Mononuclear cell (primary cell): Measurements from ENCODE around the gene OTULIN. TPM values are rescaled to one million over a fixed set of nuclear protein-coding genes. Genes with fewer than 3 reads are reported as not detected.

Experiments used
- H3K27me3 ChIP-seq: 2 replicates; pipeline ENCODE4 v1.6.0; 2011; ENCODE audit warnings: low read length, control low read depth; ENCODE audit not compliant: insufficient read depth
- H3K4me1 ChIP-seq: 2 replicates; pipeline ENCODE4 v1.5.1; 2011; ENCODE audit warnings: mild to moderate bottlenecking, low read length, control low read depth; ENCODE audit not compliant: insufficient read depth
- H3K4me3 ChIP-seq: 2 replicates; pipeline ENCODE4 v1.5.1; 2011; ENCODE audit warnings: mild to moderate bottlenecking, low read length, moderate library complexity
- H3K9me3 ChIP-seq: 2 replicates; pipeline ENCODE4 v1.5.1; 2011; ENCODE audit warnings: low read depth, mild to moderate bottlenecking, control low read depth, low read length
- total RNA-seq: library from RNA; depleted of rRNA; stranded (reverse); fragments of >200 nt; gene quantifications from one replicate; pipeline ENCODE4 v1.2.3, GENCODE V29; 2012

OTULIN gene
- total RNA-seq, 1 donor = 88.1 TPM

DNA sequence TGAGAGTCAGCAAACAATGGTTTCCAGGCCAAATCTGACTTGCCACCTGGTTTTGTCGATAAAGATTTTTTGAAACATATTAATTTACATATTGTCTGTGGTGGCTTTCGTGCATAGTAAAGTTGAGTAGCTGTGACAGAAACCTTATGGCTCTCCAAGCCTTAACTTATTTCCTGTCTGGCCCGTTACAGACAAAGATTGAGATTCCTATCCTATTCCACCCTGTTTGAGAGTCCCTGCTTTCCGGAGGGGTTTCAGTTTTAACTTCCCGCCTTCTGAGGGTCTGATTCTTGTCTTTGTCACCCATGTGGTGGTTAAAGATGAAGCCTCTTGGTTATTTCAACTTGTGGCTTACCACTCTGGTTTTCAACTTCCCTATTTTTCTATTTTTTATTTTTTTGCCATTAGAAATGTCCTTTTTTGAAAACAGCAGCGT is 11.4 kb downstream of the OTULIN start:
- H3K9me3 ChIP-seq = no peaks in the 10 kb centered on the region
- peaks cover 51% of the 10 kb centered on the region for H3K4me1 ChIP-seq
- no peak overlapping the region for H3K4me3 ChIP-seq
- no peaks in the 10 kb centered on the region for H3K27me3 ChIP-seq

DNA sequence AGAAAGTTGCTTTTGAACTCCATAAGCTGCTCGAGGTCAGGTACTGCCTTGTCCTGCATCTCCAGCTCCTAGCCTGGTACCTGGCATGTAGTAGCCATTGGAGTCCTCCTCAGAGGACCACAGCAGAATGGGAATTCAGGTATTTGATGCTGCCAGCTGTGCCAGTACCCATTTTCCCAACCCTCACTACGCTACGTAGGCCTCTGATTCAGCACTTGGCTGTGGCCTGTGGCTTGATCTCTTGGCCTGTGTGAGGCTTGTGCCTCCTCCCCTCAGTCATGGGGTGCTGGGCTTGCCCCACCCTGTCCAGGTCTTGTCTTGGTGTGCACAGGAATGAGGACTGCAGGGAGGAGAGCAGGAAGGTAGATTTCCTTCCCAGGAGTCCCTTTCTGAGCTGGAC is 11.8 kb downstream of the OTULIN start:
- Histone ChIP-seq H3K4me1 (peaks cover 46% of the 10 kb centered on the region), H3K4me3 (no peak overlapping the region), H3K27me3 (no peaks in the 10 kb centered on the region), H3K9me3 (no peaks in the 10 kb centered on the region)

DNA sequence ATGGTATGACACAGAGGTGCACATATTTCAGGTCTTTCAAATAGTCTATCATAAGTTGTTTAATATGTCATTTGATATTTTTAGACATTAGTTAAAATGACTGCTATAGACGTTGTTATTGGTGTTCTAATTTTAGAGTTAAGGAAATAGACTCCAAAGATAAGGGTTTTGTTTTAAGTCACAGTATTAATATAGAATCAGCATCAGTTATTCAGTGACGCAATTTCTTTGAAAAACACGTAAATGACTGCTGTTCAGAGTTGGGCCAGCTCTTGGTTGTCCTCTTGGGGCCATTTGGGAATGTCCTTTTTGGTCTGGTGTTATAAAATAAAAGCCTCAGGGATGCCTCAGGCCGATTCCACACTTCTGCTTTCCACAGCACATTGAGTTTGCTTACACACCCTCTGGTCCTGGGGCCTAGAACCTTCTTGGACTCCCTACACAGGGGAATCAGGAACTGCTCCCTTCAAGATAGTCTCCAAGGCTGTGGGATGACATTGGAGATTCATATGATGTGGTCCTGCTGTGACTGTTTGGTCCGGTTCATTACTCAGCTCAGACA is 14.3 kb downstream of the OTULIN start:
- H3K4me1 ChIP-seq = peaks cover 32% of the 10 kb centered on the region
- no peak overlapping the region for H3K4me3 ChIP-seq
- H3K27me3 ChIP-seq = no peaks in the 10 kb centered on the region
- no peaks in the 10 kb centered on the region for H3K9me3 ChIP-seq

DNA sequence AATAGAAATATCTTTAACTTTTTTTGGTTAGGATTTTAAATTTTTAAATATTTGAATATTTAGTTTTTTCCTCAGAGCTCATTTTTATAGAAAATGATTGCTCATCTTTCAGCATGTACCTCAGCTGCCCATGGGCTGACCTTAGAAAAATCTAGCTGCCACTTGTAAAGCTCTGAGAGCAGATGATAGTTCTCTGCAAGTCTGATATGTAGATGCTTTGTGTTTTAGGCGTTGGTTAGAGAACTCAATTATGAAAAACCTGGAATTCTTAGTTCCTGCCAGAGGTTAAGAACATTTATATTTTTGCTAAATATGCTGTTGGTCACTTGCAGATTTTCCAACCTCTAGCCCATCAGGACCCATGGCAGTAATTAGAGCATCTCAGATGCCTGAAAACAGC is 15.1 kb downstream of the OTULIN start:
- Histone ChIP-seq H3K4me1 (peaks cover 27% of the 10 kb centered on the region), H3K27me3 (no peaks in the 10 kb centered on the region), H3K9me3 (no peaks in the 10 kb centered on the region), H3K4me3 (no peak overlapping the region)

DNA sequence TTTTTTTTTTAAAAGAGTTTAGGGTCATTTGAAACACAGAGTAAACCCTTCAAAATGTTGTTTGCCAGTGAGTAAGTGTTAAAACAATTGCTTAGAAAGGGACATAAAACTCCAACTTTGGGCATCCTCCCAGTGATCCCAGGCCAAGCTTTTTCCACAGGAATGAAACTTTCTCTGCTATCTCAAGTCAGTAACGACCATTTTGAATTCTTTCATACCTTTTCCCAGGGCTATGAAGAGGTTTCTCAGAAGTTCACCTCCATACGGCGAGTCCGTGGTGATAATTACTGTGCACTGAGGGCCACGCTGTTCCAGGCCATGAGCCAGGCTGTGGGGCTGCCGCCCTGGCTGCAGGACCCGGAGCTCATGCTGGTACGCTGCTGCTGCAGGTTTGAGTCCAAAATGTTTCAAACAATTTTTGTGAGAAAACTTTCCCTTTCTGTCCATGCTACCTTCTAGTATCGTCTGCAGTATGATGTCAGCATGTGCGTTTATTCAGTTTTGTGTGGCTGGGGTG is 16.8 kb downstream of the OTULIN start:
- no peaks in the 10 kb centered on the region for H3K27me3 ChIP-seq
- H3K4me1 ChIP-seq = peaks cover 14% of the 10 kb centered on the region
- no peak overlapping the region for H3K4me3 ChIP-seq
- no peaks in the 10 kb centered on the region for H3K9me3 ChIP-seq

DNA sequence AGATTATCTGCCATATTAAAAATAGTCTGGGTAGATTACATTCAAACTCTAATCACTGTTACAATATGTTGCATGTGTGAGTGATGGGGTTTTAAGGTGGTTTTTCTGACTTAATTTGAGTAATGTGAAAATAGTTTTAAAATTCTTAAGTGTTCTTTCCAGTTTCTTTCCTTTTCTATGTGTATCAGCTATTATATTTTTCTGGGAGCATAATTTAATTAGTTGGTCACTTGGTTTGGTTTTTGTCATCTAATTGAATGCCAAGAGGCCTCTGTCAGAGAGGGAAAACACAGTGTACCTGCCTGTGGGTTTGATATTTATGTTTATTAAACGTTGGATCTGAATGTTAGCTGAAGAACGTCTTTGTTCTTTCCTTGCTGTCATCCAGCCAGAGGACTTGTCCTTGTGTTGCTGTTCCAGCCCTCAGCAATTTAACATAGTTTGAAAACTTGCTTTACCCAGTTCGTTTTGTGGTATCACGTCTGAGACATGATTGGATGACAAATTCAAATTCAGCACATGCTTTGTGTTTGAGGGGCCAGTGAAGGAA is 19.5 kb downstream of the OTULIN start:
- Histone ChIP-seq H3K4me1 (peaks cover 4% of the 10 kb centered on the region), H3K4me3 (no peak overlapping the region)

DNA sequence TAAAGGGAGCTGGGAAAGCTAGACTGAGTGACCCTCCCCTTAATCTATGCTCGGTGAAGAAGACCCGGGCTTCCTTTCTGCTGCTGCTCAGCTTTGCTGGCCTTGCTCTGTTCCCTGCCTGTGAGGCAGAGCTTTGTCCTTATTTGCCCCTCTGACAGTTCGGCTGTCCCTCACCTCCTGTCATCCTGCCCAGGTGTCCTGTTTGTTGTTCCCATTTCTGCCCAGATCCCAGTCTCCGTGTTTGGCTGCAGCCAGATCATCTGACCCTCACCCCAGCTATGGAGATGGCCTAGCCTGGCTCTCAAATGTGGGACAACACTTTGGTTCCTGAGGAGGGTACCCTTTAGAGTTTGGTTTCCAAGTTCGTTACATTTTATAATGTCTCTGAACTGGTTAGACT is 20.2 kb downstream of the OTULIN start:
- Histone ChIP-seq H3K4me3 (no peak overlapping the region), H3K27me3 (no peaks in the 10 kb centered on the region), H3K4me1 (peaks cover 4% of the 10 kb centered on the region), H3K9me3 (no peaks in the 10 kb centered on the region)

More for the DNA sequence above, 19.5 kb downstream of the OTULIN start:
- Histone ChIP-seq H3K9me3 (no peaks in the 10 kb centered on the region), H3K27me3 (no peaks in the 10 kb centered on the region)

DNA sequence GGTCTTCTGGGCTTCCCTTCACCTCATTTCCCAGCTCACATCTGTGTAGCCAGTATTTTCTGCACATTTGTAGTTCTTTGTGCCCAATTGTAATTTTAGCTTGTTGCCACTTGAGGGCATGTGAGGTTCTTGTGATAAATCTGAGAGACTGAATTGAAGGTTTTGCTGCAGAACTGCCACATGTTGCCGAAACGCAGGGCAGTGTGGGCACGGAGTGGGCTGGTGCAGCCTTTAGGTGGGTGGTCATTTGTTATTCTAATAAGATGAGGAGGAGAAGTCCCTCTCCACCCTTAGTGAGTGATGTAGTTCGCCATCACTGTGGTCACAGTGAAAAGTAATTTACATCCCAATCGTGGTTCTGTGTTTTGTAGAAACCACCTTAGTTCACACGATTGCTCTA is 21.2 kb downstream of the OTULIN start:
- H3K4me3 ChIP-seq = no peak overlapping the region
- H3K9me3 ChIP-seq = peaks cover 4% of the 10 kb centered on the region
- no peaks in the 10 kb centered on the region for H3K27me3 ChIP-seq
- peaks cover 4% of the 10 kb centered on the region for H3K4me1 ChIP-seq

DNA sequence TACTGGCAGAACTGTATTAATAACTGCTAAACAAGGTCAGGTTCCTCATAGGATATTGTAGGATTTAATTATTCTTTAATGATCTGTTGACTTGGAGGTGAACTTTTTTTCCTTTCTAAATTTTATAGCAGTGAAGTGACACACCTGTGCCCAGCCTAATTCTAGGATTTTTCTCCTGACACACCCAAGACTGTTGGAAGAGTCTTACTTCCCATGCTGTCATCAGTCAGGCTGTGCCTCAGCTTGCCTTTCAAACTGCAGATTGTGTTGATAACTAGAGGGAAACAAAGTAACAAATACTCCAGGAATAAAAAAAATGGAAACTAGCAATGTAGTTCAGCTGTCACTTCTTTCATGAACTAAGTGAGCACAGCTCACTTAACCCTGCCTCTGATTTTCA is 22.0 kb downstream of the OTULIN start:
- Histone ChIP-seq H3K4me1 (peaks cover 4% of the 10 kb centered on the region), H3K4me3 (no peak overlapping the region)

DNA sequence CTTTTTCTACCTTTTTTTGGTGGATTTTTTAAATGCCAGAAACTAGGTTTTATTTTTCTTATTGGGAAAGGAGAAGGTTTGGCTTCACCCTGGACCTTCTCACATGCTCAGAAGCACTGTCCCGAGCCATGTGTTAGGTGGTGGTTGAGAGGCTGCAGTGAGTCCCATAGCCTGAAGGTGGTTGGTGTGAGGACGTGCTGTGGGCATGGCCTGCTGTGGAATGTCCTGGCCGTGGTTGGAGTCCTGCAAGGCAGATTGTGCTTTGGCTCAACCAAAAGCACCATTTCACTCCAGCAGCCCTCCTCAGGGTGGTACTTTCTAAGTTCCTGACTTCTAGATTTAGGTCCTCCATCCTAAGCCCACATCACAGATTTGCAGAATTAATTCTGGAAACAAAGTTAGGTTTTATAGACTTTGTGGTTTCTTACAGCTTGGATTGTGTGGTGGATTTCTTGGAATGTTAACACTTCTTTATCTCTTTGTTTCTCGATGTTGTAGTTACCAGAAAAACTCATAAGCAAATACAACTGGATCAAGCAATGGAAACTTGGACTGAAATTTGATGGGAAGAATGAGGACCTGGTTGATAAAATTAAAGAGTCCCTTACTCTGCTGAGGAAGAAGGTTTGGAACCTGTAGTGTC is 22.6 kb downstream of the OTULIN start:
- Histone ChIP-seq H3K4me3 (no peak overlapping the region), H3K4me1 (peaks cover 4% of the 10 kb centered on the region)

More for the DNA sequence above, 22.0 kb downstream of the OTULIN start:
- Histone ChIP-seq H3K27me3 (no peaks in the 10 kb centered on the region), H3K9me3 (peaks cover 4% of the 10 kb centered on the region)

DNA sequence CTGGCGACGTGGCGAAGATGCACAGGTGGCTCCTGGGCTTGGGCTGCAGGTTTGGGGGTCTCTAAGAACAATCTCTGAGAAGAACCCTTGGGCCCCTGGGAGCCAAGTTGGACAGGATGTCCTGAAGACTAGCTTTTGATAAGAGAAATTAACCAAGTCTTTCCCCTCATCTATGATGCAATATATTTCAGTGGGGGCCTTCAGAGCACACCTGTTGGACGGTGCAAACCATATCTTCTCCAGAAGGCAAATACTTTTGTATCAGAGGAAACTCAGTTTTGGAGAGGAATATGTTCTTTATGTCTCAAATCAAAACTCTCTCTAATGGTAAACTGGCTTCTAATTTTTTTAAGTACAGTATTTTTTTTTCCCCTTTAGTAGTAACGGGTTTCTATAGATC is 28.6 kb downstream of the OTULIN start:
- Histone ChIP-seq H3K4me3 (no peak overlapping the region), H3K4me1 (no peaks in the 10 kb centered on the region), H3K27me3 (no peaks in the 10 kb centered on the region), H3K9me3 (peaks cover 4% of the 10 kb centered on the region)

More for the DNA sequence above, 22.6 kb downstream of the OTULIN start:
- H3K27me3 ChIP-seq = no peaks in the 10 kb centered on the region
- H3K9me3 ChIP-seq = peaks cover 4% of the 10 kb centered on the region

DNA sequence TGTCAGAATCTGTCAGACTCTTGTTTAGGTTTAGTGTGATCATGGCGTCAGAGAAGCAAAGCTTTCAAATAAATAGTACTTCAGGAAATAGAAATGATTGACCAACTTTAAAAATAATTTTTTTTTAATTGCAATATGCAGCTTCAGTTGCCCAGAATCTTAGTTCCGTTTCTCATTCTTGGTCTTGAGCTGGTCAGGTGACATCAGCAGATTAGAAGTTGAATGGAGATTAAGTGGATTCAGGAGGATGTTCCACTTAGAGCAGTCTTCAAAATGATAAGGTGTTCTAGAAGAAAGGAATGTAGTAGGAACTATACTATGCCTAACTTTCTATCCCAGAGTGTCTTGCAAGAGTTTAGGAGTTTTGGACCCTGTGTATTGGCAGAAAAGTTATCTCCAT is 30.6 kb downstream of the OTULIN start:
- no peaks in the 10 kb centered on the region for H3K27me3 ChIP-seq
- H3K4me3 ChIP-seq = no peak overlapping the region
- H3K9me3 ChIP-seq = peaks cover 2% of the 10 kb centered on the region
- H3K4me1 ChIP-seq = no peaks in the 10 kb centered on the region

DNA sequence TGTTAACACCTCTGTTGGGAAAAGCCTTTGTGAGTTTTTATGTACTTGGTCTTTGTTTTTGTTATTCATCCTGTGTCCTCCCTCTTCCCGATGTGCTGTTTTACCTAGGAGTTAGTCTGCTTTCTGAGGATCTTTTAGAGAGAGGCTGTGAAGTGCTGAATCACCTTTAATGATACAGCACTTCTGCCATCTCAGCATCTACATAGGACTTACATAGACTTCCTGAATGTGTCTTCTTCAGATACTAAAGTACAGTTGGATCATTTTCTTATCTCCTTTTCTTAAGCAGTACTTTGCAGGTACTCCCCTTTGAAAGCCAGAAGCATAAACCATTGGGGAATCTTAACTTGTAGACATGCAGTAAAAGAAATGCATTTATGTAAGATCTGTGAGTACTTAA is 31.5 kb downstream of the OTULIN start:
- Histone ChIP-seq H3K4me3 (no peak overlapping the region), H3K9me3 (no peaks in the 10 kb centered on the region), H3K27me3 (no peaks in the 10 kb centered on the region), H3K4me1 (peaks cover 5% of the 10 kb centered on the region)

DNA sequence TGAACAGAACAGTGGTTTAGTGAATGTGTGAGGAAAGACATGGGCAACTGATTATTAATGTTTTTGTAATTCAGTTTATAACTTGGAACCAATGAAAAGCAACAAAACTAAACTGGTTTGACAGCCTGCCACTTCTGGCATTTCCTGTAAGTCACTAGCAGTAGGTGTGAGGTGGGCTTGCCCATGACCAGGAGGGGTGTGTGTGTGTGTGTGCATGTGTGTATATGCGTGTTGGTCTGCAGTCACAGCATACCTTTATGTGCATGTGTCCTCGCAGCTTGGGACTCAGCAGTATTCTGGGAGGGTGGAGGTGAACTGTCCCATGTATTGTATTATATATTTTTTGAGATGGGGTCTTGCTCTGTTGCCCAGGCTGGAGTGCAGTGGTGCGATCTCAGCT is 32.3 kb downstream of the OTULIN start:
- Histone ChIP-seq H3K27me3 (no peaks in the 10 kb centered on the region), H3K4me1 (peaks cover 11% of the 10 kb centered on the region), H3K9me3 (no peaks in the 10 kb centered on the region), H3K4me3 (no peak overlapping the region)

DNA sequence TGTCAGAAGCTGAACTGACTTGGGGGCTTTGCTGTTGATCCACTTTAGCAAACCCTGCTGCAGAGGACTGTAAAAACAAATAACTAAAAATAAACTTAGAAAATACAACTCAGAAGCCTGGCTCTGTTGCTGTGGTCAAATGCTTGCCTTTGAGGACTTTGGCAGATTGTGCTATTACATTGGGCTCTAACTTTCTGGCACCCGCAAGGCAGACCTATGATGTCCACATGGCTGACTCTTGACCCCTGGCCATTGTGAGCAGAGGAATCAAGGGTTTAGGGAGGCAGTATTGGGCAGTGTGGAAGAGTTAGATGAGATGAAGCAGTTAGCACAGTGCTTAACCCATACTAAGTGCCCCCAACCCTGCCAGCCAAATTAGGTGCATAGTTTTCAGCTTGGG is 34.0 kb downstream of the OTULIN start:
- no peak overlapping the region for H3K4me3 ChIP-seq
- H3K9me3 ChIP-seq = no peaks in the 10 kb centered on the region
- no peaks in the 10 kb centered on the region for H3K27me3 ChIP-seq
- H3K4me1 ChIP-seq = peaks cover 28% of the 10 kb centered on the region

DNA sequence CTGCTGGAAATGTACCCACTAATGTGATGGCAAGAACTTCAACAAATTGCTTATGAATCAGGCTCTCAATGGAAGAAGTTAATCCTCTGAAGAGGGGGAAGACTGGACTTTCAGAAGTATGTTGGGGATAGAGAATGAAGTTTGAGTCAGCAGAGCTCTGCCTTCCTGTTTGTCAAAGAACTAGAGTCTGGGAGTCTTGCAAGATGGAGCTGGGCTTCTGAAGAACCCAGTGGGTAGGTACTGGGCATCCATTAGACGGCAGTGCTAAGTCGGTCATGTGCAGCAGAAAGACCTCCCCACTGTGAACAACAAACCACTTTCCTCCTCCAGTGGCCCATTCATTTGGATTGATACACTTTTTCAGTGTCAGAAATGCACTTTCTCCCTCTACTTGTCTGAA is 34.6 kb downstream of the OTULIN start:
- Histone ChIP-seq H3K4me1 (peaks cover 30% of the 10 kb centered on the region), H3K9me3 (no peaks in the 10 kb centered on the region), H3K27me3 (no peaks in the 10 kb centered on the region), H3K4me3 (no peak overlapping the region)
